Erythroblast (primary cell): ENCODE data around the gene GFRA4.

Experiments
- DNase-seq, 2 experiments: peaks; one replicate each; lab custom pipeline; 2025; lab: John Stamatoyannopoulos, UW
- GATA1 ChIP-seq: IDR thresholded peaks from 2 replicates; pipeline ENCODE4 v1.6.1; 2011; ENCODE audit warnings: low read depth, mild to moderate bottlenecking, control low read depth, low read length, moderate library complexity
- POLR2A ChIP-seq: IDR thresholded peaks from 2 replicates; pipeline ENCODE4 v1.6.1; 2011; ENCODE audit warnings: mild to moderate bottlenecking, low read length

GFRA4 gene

GRCh38 chr20:3613821-3614440 is 49.3 kb downstream of the GFRA4 start:
- no peak for DNase-seq
- TF ChIP-seq POLR2A (no peak), GATA1 (no peak)

GRCh38 chr20:3612795-3613572 is 50.2 kb downstream of the GFRA4 start:
- no peak for DNase-seq
- TF ChIP-seq GATA1 (no peak), POLR2A (no peak)

- no peak for DNase-seq
- TF ChIP-seq POLR2A = no peak
- TF ChIP-seq GATA1 = no peak
Measured at GRCh38 chr20:3611901-3612300, 51.3 kb downstream of the GFRA4 start.
